Activated naive CD4-positive, alpha-beta T cell treated with Interleukin-2 at 50 U/mL for 16 hours (primary cell): ENCODE results near the gene RBM24.
A peak's percentile ranks its signal among the peaks of the same experiment; 100 is the strongest.

Source experiments
- DNase-seq: peaks from one replicate; pipeline ENCODE4 v3.0.0-alpha.2; 2020

Gene RBM24

DNA sequence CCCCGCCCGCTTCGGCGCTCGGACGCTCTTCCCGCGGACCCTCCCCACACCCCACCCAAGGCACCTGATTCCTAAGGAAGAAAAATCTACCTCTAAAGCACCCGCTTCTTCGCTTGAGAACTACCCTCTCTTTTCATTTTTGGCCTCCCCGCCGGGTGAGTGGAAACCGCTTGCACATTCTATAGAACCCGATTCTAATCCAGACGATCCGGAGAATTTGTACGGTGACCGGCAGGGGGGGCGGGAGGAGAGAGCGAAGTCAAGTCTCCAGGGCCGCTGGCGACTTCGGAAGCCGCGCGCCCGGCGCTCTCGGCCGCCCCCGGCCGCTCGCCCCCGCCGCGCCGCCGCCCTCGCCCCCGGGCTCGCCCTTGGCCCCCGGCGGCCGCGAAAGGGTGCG is at the start of gene RBM24:
TSS of gene RBM24 (plus strand) at position 262 of the 397 bp plus-strand sequence. CDS start 221 bp downstream, outside the sequence.
- peak; percentile 26 for DNase-seq

DNA sequence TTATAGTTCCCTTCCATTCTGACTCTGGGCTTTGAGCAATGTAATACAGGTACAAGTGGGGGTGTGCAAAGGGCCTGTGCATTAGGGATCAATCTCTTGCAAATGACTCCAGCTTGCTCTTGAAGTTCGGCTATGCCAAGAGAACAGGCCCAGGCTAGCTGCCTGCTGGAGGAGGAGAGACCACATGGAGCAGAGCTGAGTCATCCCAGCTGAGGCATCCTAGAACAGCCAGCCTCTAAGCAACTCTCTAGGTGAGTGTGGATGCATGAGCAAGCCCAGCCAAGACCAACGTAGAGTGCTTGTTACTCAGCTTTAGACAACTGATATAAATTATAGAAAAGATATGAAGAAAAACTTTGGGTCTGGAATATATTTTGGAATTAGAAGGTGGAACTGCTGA is 47.6 kb upstream of the RBM24 start:
- DNase-seq: no peak

DNA sequence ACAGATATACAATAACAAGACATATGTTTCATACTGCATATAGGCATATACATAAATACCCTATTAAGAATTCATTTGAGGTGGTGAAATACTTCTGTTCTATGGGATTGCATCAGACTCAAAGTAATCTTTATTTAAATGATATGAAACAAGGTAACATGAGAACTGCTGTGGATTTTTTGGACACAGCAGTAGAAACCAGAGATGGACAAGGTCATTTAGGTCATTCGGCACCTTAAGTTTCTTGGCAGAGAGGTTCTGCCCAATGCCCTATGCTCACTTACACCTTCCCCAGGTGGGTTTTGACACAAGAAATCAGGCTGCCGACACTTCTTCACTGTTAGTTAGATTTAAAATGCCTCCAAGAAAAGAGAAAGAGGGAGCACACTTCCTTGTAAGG is 43.9 kb upstream of the RBM24 start:
- DNase-seq: no peak

DNA sequence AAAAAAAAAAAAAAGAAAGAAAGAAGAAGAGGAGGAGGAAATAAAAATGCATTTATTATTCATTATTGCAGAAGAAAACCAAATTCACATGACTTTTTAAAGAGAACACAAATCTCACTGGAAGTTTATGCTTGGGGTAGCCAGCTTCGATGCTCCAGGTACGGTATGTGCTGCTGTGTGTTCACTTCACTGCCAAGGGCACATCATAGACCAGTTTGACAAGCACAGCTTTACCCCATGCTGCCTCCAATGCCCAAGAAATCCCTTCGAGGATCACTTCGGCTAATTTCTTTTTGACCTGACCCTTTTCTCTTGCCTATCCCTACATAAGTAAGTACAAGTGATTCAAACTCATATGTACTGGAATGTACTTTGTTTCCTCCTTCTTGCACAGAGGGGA is 41.9 kb upstream of the RBM24 start:
- DNase-seq: no peak

DNA sequence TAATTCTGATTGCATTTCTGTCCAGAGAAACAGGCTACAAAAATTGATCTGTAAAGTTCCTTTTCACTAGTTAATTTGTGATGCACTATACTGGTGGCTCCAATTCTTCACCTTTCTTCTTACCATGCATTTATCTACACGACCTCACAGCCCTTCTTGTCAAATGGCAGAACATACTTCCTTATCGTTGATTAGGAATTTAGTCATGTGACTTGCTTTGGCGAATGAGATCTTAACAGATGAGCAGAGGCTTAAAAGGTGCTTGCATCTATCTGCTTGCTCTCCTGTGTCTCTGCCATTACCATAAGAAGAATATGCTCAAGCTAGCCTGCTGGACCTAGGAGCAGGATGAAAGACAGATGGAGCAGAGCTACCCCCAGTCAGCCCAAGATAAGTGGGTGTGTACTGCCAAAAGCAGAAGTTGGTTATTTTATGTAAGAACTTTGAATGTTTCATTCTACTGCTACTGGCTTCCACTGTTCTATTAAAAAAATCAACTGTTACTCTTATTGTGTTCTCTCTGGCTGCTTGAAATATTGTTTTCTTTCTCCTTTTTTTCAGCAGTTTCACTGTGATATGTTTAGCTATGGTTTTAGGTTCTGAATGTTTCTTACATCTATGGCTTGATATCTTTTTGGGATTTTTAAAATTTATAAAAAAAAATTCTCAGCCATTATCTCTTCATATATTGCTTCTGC is 40.2 kb upstream of the RBM24 start:
- no peak for DNase-seq

DNA sequence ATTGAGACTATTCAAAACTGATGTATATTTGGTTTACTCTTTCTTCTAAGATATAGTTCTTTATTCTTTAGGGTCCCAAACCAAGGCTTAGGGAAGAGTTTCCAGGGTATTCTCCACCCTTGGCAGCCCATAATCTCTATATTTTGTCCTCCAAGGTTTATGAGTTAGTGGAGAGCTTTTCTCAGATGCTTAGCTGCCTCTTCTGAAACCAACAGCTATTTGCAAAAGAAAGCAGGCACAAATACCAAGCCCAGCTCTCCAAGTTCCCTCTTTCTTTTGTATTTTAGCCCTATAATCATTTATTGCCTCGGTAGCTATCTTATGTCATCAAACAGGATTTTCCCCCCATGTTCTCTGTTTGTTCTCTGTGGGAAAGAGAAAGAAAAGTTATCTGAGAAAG is 39.1 kb upstream of the RBM24 start:
- DNase-seq: no peak

DNA sequence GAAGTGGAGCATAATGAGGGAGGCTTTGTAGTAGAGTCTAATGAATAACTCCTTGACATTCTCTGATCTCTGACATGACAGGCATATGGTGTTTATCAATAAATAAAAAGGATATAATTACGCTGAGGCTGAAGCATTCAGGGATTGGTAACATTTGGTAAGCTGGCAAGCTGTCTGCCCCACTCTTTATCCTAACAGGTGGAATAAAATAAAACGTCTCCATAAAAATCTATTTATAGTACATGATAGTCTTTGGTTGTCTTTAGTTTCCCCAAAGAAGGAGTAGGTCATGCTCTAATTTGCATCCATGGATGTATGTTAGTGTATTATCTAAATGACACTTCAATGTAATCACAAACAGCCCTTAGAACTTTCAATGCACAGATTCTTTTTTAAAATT is 30.9 kb upstream of the RBM24 start:
- DNase-seq: no peak

DNA sequence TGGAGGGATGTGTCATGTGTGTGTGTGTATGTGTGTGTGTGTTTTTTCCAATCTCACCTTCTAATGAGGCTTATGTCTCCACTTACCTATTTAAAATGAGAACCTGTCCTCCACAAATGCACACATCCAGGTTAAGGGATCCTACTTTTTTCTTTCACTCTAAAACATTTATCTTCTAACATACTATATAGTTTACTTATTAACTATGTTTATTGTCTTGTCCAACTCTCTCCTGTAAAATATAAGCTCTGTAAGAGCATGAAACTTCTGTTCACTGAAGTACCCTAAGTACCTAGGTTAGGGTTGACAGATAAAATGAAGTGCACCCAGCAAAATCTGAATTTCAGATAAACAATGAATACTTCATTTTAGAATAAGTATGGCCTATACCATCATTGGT is 29.2 kb upstream of the RBM24 start:
- no peak for DNase-seq

DNA sequence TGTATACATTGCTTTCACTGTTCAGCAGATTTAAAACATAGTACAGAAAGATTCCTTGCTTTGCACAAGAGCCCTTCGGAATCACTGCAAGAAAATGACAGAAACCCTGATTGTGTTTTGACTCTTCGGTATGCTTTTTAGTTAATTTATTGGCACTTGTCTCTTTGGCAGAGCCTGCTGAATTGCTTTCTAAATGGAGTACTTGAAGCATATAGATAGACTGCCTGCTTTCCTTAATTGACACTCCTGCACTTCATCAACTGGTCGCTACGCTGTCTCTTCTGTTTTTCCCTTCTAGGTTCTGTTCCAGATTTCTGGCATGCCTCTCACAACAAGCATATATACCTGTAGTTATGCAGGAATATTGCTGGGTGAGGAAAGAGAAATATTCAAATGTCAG is 22.4 kb upstream of the RBM24 start:
- DNase-seq: no peak

DNA sequence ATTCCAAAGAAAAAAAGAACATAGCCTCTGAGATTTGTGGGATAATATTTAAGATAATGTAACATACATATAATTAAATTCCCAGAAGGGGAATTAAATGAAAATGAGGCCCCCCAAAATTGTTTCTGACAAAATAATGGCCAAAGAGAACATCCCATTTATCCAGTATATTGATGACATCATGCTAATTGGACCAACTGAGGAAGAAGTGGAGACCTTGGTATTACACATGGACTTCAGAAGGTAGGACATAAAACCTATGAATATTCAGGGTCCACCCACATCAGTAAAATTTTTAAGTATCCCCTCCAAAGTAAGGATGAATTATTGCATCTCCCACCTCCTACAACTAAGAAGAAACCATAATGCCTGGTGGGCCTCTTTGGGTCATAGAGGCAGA is 15.6 kb upstream of the RBM24 start:
- DNase-seq: no peak

DNA sequence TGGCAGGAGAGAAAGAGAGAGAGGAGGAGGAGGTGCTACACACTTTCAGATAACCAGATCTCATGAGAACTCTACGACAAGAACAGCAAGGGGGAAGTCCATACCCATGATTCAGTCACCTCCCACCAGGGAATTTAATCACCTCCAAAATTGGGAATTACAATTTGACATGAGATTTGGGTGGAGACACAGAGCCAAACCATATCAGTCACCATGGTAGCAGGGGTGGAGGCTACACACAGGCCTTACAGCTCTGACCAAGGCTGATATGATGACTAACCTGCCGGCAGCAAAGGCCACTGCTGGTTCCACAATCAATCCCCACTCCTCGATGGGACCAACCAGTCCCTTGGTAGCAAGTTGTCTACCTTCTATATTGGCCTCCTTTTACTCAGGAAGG is 13.6 kb upstream of the RBM24 start:
- no peak for DNase-seq

DNA sequence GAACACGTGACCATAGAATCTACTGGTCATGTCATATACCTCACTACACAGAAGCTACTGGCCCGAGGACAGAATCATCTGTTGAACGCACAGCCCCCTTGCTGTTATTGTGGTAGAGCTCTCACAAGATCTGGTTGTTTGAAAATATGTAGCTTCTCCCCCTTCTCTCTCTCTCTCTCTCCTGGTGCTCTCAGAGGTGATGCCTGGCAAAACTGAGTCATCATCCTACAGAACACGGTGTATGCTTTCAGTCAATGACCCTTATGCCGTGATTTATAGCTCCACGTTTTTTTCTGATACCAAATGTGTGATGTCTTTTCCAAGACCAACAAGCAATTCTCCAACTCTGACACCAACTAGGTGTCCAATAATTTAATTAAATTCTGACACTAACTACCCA is 13.0 kb upstream of the RBM24 start:
- no peak for DNase-seq

DNA sequence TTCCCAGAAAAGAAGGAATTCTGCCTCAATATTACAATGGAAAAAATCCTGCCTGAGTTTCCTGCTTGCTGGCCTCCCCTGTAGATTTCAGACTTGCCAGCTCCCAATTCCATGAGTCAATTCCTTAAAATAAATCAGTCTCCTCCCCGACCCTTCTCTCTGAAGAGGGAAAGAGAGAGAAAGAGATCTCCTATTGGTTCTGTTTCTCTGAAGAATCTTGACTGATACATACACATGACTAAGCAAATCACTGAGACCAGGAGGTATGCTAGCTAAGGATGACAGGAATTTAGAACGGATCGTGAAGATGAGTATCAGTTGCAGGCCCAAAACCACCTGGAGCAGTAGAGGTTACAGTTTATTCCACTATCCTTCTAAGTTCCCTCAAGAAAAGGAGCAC is 11.3 kb upstream of the RBM24 start:
- DNase-seq: no peak

DNA sequence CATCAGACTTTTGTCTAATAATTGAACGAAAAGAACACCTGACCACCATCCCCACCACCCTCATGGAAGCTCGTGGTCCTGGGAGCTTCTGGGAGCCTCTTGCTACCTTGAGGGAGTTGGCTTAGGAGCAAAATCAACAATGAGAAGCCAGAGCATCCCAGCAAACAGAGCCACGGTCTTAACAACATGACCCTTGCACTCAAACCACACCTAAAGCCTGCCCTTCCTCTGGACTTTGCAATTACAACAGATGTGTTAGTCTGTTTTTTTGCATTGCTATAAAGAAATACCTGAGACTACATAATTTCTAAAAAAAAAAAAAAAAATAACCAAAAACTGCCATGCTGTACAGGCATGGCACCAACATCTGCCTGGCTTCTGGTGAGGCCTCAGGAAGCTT is 9.5 kb upstream of the RBM24 start:
- no peak for DNase-seq

DNA sequence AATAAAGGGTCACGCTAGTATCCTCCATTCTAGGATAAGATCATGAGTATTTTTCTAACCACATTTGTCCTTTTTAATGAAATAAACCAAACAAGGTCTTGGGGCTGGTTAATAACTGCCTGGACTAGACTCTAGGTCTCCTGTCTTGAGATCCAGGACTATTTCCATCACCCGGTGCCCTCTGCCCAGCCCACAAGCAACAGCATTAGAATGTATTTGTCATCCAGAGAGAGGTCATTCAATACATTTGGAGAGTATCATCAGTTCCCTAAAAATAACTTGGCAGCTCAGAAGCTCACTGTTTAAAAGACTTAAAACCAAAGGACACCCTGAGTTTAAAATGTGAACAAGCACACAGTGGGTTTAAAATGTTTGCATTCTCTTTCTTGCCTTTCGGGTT is 4.4 kb upstream of the RBM24 start:
- no peak for DNase-seq

DNA sequence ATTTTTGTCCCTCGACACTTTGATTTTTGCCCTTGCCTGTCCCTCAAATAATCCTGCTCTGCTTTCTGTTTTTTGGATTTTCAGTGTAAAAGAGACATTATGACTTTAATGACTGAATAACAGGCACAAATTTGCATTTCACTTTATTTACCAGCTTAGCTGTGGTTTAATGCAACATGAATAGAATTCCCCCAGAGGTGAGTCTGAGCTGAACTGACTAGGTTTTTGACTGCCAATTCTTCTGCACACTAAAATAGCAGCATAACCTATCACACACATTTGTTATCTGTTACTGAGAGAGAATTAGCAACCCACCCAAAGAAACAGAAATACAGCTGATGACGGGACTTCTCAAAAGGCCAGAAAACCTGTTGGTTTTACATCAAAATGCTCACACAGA is 3.9 kb upstream of the RBM24 start:
- no peak for DNase-seq

DNA sequence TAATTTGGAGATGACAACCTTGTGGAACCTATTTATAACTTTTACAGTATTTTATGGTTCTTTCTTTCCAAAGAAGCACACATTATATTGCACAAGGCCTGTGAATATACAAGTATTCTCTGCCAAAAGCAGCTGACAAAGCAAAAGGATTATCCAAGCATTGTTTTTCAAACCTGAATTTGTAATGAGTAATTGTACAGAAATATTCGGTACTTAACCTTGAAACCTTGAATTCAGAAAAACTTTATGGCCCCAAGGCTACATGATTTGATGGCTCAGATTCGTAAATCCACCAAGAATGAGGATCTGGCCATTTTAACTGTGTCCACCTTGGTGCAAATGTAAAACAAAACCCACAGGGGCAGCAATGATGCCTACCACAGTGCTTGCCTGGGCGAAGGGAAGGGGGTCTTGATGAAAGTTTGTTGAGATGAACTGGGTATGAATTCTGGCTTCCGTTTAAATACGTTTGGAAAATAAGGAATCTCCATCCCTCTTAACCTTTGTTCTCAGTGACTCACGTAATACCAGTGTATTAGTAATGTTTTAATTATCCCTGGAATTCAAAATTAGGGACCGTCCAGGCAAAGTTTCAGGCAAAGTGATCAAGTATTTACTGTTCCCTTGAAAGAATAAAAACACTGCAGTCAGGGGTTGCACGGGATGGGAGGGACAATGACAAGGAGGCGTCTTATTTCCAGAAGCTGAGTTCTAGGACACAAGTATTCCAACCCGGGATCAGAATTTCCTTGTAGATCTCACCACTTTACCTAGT is 2.7 kb upstream of the RBM24 start:
- DNase-seq: no peak

DNA sequence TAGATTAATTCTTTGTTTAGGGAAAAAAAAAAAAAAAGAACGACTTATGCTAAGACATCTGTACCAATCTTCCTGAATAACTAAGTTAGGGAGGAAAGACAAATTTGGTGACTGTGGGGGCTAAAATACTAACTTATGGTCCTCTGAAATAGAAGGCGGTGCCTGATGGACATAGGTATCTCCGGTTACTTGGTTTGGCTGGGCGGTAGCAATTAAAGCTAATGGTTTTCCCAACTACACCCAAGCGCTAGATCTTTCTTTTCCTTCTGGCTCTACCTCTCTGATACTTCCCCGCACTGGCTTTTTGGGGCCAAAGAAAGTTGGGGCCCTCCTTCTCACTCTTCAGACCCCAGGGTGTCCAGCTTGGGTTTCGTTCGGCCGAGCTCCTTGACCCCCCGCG is 1.0 kb upstream of the RBM24 start:
- no peak for DNase-seq

DNA sequence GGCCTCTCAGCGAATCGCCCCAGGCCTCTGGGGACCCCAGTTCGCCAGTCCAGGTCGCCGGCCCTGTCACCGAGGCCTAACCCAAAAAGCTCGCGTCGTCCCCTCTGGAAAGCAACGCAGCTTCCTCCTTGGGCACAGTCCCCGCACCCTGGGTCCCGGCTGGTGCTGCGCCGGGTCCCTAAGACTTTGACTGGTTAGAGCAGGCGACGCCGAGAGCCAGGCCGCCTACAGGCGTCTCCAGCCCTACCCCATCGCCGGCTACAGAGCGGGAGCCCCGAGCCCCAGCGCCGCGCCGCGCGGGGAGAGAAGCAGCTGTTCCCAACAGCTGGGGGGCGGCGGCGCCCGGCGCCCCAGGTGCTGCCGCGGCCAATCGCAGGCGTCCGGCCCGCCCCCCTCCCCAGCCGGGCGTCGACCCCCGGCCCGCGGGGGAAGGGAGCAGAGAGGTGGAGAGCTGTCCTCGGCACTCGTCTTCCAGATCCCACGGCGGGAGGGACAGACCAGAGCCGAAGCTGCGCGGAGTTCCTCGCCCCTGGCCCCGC is 540 bp upstream of the RBM24 start:
- DNase-seq: no peak

DNA sequence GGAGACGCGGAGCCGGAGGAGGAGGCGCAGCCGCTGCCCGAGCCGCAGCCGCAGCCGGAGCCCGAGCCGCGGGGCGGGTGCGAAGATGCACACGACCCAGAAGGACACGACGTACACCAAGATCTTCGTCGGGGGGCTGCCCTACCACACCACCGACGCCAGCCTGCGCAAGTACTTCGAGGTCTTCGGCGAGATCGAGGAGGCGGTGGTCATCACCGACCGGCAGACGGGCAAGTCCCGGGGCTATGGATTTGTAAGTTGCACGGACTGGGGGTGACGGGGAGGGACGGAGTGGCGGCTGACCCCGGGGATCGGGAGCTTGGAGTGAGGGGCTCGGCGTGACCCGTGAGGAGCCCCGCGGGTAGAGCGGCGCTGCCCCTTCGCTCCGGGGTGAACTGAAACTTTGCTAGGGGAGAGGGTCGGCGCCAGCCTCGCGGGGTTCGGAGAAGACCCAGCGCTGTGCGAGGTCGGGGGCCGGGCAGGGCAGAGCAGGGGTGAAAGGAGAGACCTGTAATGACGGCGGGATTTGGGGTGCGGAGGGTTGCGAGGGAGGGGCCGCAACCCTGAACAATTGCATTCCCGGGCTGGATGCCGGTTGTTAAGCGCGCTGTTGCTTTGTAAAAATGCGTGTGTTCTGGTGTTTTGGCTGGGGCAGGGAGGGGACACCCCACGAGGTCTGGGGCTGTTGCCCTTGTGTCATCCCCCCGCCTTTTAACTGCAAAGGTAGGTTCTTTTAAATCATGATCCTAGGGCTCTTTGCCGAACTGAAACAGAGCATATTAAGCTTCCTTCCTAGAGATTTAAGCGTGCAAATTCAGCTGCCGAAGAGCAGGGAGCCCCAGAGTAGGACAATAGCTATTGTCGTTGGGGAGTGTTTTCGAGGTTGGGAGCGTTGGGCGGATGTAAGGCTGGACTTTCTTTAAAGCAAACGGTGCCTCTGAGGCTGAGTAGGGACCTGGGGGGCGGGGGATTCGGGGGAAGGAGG is 628 bp downstream of the RBM24 start:
- DNase-seq: no peak

DNA sequence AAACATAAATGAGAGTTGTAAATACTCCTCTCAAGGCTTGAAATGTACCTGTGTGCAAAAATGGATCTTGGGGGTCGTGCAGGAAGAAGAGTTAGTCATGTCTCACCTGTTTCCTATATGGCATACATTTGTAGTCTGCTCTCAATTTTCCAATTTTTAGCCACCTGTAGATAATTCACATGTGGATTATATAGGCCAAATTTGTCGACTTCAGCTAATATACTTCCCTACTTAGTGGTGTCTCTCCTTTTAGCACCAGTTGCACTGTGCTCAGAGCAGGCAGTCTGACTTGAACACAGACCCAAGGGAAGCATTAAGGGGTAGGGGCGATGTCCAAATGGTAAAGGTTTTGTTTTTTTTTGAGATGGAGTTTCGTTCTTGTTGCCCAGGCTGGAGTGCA is 1.9 kb downstream of the RBM24 start:
- DNase-seq: no peak

DNA sequence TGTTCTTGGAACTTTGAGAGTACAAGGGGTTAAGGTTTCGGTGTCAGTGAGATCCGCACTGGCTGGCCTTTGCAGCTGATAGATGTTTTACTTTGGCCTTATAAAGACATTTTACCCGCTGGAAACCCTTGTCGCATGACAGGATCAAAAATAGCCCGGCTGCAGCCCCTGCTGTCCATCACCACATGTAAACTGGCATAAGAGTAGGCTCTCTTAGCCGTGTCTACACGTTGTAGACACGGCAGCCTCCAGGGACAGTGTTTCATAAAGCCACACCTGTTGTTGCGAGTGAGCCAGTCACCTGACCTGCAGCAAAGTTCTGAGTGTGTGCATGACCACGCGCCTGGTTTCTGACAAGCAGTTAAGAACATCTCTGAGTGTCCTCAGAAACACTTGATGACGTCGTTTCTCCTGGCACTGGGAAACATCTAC is 8.5 kb downstream of the RBM24 start:
- DNase-seq: no peak

DNA sequence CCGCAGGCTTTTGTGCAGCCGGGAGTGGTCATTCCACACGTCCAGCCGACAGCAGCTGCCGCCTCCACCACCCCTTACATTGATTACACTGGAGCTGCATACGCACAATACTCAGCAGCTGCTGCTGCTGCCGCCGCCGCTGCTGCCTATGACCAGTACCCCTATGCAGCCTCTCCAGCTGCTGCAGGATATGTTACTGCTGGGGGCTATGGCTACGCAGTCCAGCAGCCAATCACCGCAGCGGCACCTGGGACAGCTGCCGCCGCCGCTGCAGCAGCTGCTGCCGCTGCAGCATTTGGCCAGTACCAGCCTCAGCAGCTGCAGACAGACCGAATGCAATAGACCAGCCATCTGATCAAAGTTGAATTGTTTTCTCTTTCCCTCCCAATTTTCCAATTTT is 10.6 kb downstream of the RBM24 start:
- DNase-seq: no peak
